Lower leg skin (tissue), 3 donors: ENCODE data around the gene THUMPD2.

Experiments
- POLR2A ChIP-seq, 2 donors: fragments of 450-650 bp; IDR thresholded peaks; one replicate each; pipeline ENCODE4 v1.6.1; 2016 to 2017; ENCODE audit warnings: antibody characterized with exemption in 2 of 2, mild to moderate bottlenecking in 1 of 2, moderate library complexity in 1 of 2
- TF ChIP-seq, protein P1 (sequence below), 3 donors: fragments of 450-650 bp; IDR thresholded peaks; one replicate each; pipeline ENCODE4 v1.5.1; 2016; ENCODE audit warnings: antibody characterized with exemption in 3 of 3, mild to moderate bottlenecking in 3 of 3, moderate library complexity in 2 of 3

GRCh38 chr2:39704540-39704939 lies 74.5 kb downstream of the THUMPD2 start:
- TF ChIP-seq, protein P1, sequence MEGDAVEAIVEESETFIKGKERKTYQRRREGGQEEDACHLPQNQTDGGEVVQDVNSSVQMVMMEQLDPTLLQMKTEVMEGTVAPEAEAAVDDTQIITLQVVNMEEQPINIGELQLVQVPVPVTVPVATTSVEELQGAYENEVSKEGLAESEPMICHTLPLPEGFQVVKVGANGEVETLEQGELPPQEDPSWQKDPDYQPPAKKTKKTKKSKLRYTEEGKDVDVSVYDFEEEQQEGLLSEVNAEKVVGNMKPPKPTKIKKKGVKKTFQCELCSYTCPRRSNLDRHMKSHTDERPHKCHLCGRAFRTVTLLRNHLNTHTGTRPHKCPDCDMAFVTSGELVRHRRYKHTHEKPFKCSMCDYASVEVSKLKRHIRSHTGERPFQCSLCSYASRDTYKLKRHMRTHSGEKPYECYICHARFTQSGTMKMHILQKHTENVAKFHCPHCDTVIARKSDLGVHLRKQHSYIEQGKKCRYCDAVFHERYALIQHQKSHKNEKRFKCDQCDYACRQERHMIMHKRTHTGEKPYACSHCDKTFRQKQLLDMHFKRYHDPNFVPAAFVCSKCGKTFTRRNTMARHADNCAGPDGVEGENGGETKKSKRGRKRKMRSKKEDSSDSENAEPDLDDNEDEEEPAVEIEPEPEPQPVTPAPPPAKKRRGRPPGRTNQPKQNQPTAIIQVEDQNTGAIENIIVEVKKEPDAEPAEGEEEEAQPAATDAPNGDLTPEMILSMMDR (IDR thresholded peaks at IDR 0.05) = no peak
- no peak for TF ChIP-seq POLR2A (IDR thresholded peaks at IDR 0.05)
